ENCODE results near the gene MEIS1. TPM values are rescaled to one million over a fixed set of nuclear protein-coding genes. Genes with fewer than 3 reads are reported as not detected.

The MEIS1 gene
- total and polyA plus RNA-seq, 2 experiments from 2014 or later, result 0.16 to 0.28 TPM

GRCh38 chr2:66408905-66409304, 26.0 kb upstream of the MEIS1 start:
- no peaks in the 10 kb centered on the region for H3K36me3 ChIP-seq (ENCODE audit: insufficient read depth)
- no peaks in the 10 kb centered on the region for H3K27me3 Mint-ChIP-seq (ENCODE audit: insufficient read depth, low read depth, poor library complexity)
- DNase-seq (ENCODE audit: low spot score), result no peak
- H3K4me3 Mint-ChIP-seq, result no peak overlapping the region
- no peak overlapping the region for H3K4me3 ChIP-seq
- no peak overlapping the region for H3K27ac ChIP-seq (ENCODE audit: low read depth)
- H3K27ac Mint-ChIP-seq, result no peak overlapping the region
- H2AFZ ChIP-seq, result no peak overlapping the region
- no peak for ATAC-seq
- peaks cover under 1% of the 10 kb centered on the region; the same call in 1 of the 2 replicates for H3K4me1 ChIP-seq (ENCODE audit: insufficient read depth)
- no peaks in the 10 kb centered on the region for H3K9me3 Mint-ChIP-seq
- TF ChIP-seq EZH2 (IDR thresholded peaks at IDR 0.05; ENCODE audit: low read depth, unreplicated experiment), result no peak
- no peak for TF ChIP-seq JUNB (IDR thresholded peaks at IDR 0.05; ENCODE audit: unreplicated experiment)
- no peak for TF ChIP-seq STAT1 (IDR thresholded peaks at IDR 0.05; ENCODE audit: unreplicated experiment)
- TF ChIP-seq NANOG (IDR thresholded peaks at IDR 0.05; ENCODE audit: borderline replicate concordance), result no peak
- TF ChIP-seq ZNF331 (CRISPR knock-in tag; IDR thresholded peaks at IDR 0.05; ENCODE audit: low read depth), result no peak
- TF ChIP-seq REST (IDR thresholded peaks at IDR 0.05; ENCODE audit: unreplicated experiment), result no peak
- no peak for TF ChIP-seq ZNF114 (CRISPR knock-in tag; IDR thresholded peaks at IDR 0.05)
- TF ChIP-seq, protein P1, sequence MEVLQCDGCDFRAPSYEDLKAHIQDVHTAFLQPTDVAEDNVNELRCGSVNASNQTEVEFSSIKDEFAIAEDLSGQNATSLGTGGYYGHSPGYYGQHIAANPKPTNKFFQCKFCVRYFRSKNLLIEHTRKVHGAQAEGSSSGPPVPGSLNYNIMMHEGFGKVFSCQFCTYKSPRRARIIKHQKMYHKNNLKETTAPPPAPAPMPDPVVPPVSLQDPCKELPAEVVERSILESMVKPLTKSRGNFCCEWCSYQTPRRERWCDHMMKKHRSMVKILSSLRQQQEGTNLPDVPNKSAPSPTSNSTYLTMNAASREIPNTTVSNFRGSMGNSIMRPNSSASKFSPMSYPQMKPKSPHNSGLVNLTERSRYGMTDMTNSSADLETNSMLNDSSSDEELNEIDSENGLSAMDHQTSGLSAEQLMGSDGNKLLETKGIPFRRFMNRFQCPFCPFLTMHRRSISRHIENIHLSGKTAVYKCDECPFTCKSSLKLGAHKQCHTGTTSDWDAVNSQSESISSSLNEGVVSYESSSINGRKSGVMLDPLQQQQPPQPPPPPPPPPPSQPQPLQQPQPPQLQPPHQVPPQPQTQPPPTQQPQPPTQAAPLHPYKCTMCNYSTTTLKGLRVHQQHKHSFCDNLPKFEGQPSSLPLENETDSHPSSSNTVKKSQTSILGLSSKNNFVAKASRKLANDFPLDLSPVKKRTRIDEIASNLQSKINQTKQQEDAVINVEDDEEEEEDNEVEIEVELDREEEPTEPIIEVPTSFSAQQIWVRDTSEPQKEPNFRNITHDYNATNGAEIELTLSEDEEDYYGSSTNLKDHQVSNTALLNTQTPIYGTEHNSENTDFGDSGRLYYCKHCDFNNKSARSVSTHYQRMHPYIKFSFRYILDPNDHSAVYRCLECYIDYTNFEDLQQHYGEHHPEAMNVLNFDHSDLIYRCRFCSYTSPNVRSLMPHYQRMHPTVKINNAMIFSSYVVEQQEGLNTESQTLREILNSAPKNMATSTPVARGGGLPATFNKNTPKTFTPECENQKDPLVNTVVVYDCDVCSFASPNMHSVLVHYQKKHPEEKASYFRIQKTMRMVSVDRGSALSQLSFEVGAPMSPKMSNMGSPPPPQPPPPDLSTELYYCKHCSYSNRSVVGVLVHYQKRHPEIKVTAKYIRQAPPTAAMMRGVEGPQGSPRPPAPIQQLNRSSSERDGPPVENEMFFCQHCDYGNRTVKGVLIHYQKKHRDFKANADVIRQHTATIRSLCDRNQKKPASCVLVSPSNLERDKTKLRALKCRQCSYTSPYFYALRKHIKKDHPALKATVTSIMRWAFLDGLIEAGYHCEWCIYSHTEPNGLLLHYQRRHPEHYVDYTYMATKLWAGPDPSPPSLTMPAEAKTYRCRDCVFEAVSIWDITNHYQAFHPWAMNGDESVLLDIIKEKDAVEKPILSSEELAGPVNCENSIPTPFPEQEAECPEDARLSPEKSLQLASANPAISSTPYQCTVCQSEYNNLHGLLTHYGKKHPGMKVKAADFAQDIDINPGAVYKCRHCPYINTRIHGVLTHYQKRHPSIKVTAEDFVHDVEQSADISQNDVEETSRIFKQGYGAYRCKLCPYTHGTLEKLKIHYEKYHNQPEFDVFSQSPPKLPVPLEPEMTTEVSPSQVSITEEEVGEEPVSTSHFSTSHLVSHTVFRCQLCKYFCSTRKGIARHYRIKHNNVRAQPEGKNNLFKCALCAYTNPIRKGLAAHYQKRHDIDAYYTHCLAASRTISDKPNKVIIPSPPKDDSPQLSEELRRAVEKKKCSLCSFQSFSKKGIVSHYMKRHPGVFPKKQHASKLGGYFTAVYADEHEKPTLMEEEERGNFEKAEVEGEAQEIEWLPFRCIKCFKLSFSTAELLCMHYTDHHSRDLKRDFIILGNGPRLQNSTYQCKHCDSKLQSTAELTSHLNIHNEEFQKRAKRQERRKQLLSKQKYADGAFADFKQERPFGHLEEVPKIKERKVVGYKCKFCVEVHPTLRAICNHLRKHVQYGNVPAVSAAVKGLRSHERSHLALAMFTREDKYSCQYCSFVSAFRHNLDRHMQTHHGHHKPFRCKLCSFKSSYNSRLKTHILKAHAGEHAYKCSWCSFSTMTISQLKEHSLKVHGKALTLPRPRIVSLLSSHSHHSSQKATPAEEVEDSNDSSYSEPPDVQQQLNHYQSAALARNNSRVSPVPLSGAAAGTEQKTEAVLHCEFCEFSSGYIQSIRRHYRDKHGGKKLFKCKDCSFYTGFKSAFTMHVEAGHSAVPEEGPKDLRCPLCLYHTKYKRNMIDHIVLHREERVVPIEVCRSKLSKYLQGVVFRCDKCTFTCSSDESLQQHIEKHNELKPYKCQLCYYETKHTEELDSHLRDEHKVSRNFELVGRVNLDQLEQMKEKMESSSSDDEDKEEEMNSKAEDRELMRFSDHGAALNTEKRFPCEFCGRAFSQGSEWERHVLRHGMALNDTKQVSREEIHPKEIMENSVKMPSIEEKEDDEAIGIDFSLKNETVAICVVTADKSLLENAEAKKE (CRISPR knock-in tag; IDR thresholded peaks at IDR 0.05), result no peak
- no peak for TF ChIP-seq EZH2phosphoT487 (IDR thresholded peaks at IDR 0.05; ENCODE audit: unreplicated experiment)
- TF ChIP-seq POLR2AphosphoS5 (IDR thresholded peaks at IDR 0.05; ENCODE audit: low read depth), result no peak
- TF ChIP-seq, protein P2, sequence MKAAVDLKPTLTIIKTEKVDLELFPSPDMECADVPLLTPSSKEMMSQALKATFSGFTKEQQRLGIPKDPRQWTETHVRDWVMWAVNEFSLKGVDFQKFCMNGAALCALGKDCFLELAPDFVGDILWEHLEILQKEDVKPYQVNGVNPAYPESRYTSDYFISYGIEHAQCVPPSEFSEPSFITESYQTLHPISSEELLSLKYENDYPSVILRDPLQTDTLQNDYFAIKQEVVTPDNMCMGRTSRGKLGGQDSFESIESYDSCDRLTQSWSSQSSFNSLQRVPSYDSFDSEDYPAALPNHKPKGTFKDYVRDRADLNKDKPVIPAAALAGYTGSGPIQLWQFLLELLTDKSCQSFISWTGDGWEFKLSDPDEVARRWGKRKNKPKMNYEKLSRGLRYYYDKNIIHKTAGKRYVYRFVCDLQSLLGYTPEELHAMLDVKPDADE (IDR thresholded peaks at IDR 0.05), result no peak
- TF ChIP-seq, protein P3, sequence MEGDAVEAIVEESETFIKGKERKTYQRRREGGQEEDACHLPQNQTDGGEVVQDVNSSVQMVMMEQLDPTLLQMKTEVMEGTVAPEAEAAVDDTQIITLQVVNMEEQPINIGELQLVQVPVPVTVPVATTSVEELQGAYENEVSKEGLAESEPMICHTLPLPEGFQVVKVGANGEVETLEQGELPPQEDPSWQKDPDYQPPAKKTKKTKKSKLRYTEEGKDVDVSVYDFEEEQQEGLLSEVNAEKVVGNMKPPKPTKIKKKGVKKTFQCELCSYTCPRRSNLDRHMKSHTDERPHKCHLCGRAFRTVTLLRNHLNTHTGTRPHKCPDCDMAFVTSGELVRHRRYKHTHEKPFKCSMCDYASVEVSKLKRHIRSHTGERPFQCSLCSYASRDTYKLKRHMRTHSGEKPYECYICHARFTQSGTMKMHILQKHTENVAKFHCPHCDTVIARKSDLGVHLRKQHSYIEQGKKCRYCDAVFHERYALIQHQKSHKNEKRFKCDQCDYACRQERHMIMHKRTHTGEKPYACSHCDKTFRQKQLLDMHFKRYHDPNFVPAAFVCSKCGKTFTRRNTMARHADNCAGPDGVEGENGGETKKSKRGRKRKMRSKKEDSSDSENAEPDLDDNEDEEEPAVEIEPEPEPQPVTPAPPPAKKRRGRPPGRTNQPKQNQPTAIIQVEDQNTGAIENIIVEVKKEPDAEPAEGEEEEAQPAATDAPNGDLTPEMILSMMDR (conservative IDR thresholded peaks at IDR 0.05; ENCODE audit: low read depth in 2 of 2), result no peak
- H3K27me3 ChIP-seq (ENCODE audit: insufficient read depth), result no peaks in the 10 kb centered on the region
- H3K9me2 ChIP-seq (ENCODE audit: insufficient read depth), result no peaks in the 10 kb centered on the region
- H3K36me3 Mint-ChIP-seq (ENCODE audit: low read depth), result no peaks in the 10 kb centered on the region; the same call in 2 of the 3 replicates
- peaks cover 6% of the 10 kb centered on the region for H3K4me1 Mint-ChIP-seq
- H4K20me1 ChIP-seq (replicated peaks; ENCODE audit: insufficient read depth), result no peaks in the 10 kb centered on the region
- no peaks in the 10 kb centered on the region for H3K79me2 ChIP-seq (replicated peaks; ENCODE audit: insufficient read depth)
- no peak overlapping the region for H3K4me2 ChIP-seq
- H3F3A ChIP-seq (replicated peaks; ENCODE audit: low read depth), result no peaks in the 10 kb centered on the region
